SU-DHL-6 (cell line): Measurements from ENCODE around the gene LRRN4.

Source experiments
- EZH2phosphoT487 ChIP-seq: fragments of 200-600 bp; sonication (generic), shearing (Covaris generic); conservative IDR thresholded peaks from 2 replicates; pipeline ENCODE4 v1.6.1; 2018; ENCODE audit warnings: mild to moderate bottlenecking, antibody characterized with exemption, low read length, moderate library complexity, mixed read lengths
- TF ChIP-seq, protein P1 (sequence below): fragments of 200-600 bp; sonication (generic); IDR thresholded peaks from one replicate; pipeline ENCODE4 v1.5.1; 2017; ENCODE audit warnings: antibody characterized with exemption, mild to moderate bottlenecking, low read length, moderate library complexity; ENCODE audit not compliant: insufficient read depth, poor library complexity, severe bottlenecking

DNA sequence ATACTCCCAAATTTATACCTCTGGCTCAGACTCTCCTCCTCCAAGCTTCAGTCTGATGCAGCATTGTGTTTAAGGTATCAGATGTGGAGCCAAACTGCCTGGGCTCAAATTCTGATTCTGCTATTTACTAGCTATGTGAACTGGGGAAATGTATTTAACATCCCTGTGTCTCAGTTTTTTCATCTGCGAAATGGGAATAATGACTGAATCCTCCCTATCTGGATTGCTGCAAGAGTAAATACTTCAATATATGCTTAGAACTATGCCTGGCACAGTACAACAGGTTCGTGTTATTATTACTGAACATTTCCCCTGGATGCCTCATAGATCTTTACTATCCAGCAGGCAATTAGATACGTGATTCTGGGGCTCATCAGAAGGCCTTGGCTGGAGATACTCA is 5.5 kb downstream of the LRRN4 start:
- TF ChIP-seq, protein P1, sequence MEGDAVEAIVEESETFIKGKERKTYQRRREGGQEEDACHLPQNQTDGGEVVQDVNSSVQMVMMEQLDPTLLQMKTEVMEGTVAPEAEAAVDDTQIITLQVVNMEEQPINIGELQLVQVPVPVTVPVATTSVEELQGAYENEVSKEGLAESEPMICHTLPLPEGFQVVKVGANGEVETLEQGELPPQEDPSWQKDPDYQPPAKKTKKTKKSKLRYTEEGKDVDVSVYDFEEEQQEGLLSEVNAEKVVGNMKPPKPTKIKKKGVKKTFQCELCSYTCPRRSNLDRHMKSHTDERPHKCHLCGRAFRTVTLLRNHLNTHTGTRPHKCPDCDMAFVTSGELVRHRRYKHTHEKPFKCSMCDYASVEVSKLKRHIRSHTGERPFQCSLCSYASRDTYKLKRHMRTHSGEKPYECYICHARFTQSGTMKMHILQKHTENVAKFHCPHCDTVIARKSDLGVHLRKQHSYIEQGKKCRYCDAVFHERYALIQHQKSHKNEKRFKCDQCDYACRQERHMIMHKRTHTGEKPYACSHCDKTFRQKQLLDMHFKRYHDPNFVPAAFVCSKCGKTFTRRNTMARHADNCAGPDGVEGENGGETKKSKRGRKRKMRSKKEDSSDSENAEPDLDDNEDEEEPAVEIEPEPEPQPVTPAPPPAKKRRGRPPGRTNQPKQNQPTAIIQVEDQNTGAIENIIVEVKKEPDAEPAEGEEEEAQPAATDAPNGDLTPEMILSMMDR, result no peak
- TF ChIP-seq EZH2phosphoT487, result no peak
